Erythroblast (primary cell): Measurements from ENCODE around the gene SEH1L.

Experiments used
- GATA1 ChIP-seq: IDR thresholded peaks from 2 replicates; pipeline ENCODE4 v1.6.1; 2011; ENCODE audit warnings: low read depth, mild to moderate bottlenecking, control low read depth, low read length, moderate library complexity
- POLR2A ChIP-seq: IDR thresholded peaks from 2 replicates; pipeline ENCODE4 v1.6.1; 2011; ENCODE audit warnings: mild to moderate bottlenecking, low read length

- TF ChIP-seq POLR2A (no peak), GATA1 (no peak)
Observed at GRCh38 chr18:13007248-13007560, 59.4 kb downstream of the SEH1L start.
